ENCODE data around the gene CHRNA1. TPM values are rescaled to one million over a fixed set of nuclear protein-coding genes. Genes with fewer than 3 reads are reported as not detected.

CHRNA1 gene
- total RNA-seq (2021), result not detected in 2 replicates
- long read RNA-seq, result 0 reads

- no peak within 1 kb of the TSS for H2BK15ac ChIP-seq (ENCODE audit: low read depth, low read length)
- no CpG with 5 or more reads among the region's 13 CpGs for WGBS (ENCODE audit: extremely low coverage, insufficient read length, low lambda C conversion rate)
- H3K27ac ChIP-seq (ENCODE audit: insufficient read length, low read depth, low read length), result no peak within 1 kb of the TSS
- no peak within 1 kb of the TSS for H3T11ph ChIP-seq (ENCODE audit: low read length)
- no peak within 1 kb of the TSS for H3K9ac ChIP-seq (ENCODE audit: extremely low read depth, insufficient read length, low read length)
- DNase-seq, result no peak
- no peak within 1 kb of the TSS for H2AK5ac ChIP-seq (ENCODE audit: insufficient read length, low read length)
- no peak within 1 kb of the TSS for H2BK5ac ChIP-seq (ENCODE audit: insufficient read length, low read length)
- H3K79me1 ChIP-seq (ENCODE audit: insufficient read depth, low read depth, low read length, poor library complexity, severe bottlenecking), result no peaks in the 10 kb centered on the region
- H3K14ac ChIP-seq (ENCODE audit: insufficient read depth, low read length), result no peak within 1 kb of the TSS
- no peaks in the 10 kb centered on the region for H3K27me3 ChIP-seq (ENCODE audit: insufficient read depth, low read length)
- H3K4me1 ChIP-seq (ENCODE audit: insufficient read depth, low read length), result 0 out of 2 replicates have a peak, but pooled peaks cover 4% of the 10 kb centered on the region
- no peak within 1 kb of the TSS for H4K5ac ChIP-seq (ENCODE audit: insufficient read length, low read depth, low read length)
- no peak within 1 kb of the TSS for H3K18ac ChIP-seq (ENCODE audit: insufficient read length, low read depth, low read length)
- no peak within 1 kb of the TSS for H2BK120ac ChIP-seq (ENCODE audit: low read depth, low read length, poor library complexity, severe bottlenecking)
- Mint-ChIP-seq H3K27me3 (ENCODE audit: low read depth) (no peaks in the 10 kb centered on the region; the same call in 1 of the 2 replicates), H3K27ac (no peak within 1 kb of the TSS), H3K4me1 (peaks cover 28 to 35% of the 10 kb centered on the region in 2 experiments), H3K4me3 (no peak within 1 kb of the TSS), H3K9me3 (no peaks in the 10 kb centered on the region), H3K36me3 (ENCODE audit: insufficient read depth in 1 of 3, low read depth in 3 of 3) (peaks cover 0 to 4% (median 0%) of the 10 kb centered on the region in 3 experiments; a peak in 1 of 7 replicates)
- H4K91ac ChIP-seq (ENCODE audit: insufficient read length, low read depth, low read length), result no peak within 1 kb of the TSS
- no peaks in the 10 kb centered on the region for H3K79me2 ChIP-seq (ENCODE audit: insufficient read depth, low read length)
- no peak within 1 kb of the TSS for H3K4me2 ChIP-seq (ENCODE audit: insufficient read depth, insufficient read length, low read length)
- no peak within 1 kb of the TSS for H3K4ac ChIP-seq (ENCODE audit: low read depth, low read length)
- H3K23ac ChIP-seq (ENCODE audit: insufficient read length, low read depth, low read length), result no peak within 1 kb of the TSS
- no peak for TF ChIP-seq CTCF (conservative IDR thresholded peaks at IDR 0.05)
- no peak within 1 kb of the TSS for H3K56ac ChIP-seq (ENCODE audit: insufficient read length, low read depth, low read length)
- H2BK20ac ChIP-seq (ENCODE audit: low read depth, low read length, poor library complexity, severe bottlenecking), result no peak within 1 kb of the TSS
- H3K23me2 ChIP-seq (ENCODE audit: insufficient read length, low read depth, low read length, poor library complexity, severe bottlenecking), result no peaks in the 10 kb centered on the region
- no peaks in the 10 kb centered on the region for H3K9me3 ChIP-seq (ENCODE audit: control insufficient read depth, low read depth, low read length)
- H4K20me1 ChIP-seq (ENCODE audit: control insufficient read depth, insufficient read depth, insufficient read length), result no peaks in the 10 kb centered on the region
- no peak within 1 kb of the TSS for H4K8ac ChIP-seq (replicated peaks; ENCODE audit: insufficient read length, low read depth, low read length)
- H2AFZ ChIP-seq (ENCODE audit: low read length), result no peak within 1 kb of the TSS
- H2BK12ac ChIP-seq (ENCODE audit: insufficient read length, low read depth, low read length), result no peak within 1 kb of the TSS
Observed at GRCh38 chr2:174764280-174765255, at the start of gene CHRNA1. Gene CHRNA1, minus strand, starts transcription at chr2:174764472. Its CDS starts 78 bp downstream, at chr2:174764394.

All from H9 (cell line).